Parathyroid adenoma (tissue), 2 donors: ENCODE results near the gene PDE6C.

Experiments
- H2AFZ ChIP-seq: fragments of 300-600 bp; sonication (generic); one replicate; pipeline ENCODE4 v1.7.0; 2017; ENCODE audit warnings: antibody characterized with exemption, mild to moderate bottlenecking
- H3K27ac ChIP-seq: fragments of 300-600 bp; sonication (generic); one replicate; pipeline ENCODE4 v1.7.0; 2017
- H3K27me3 ChIP-seq: fragments of 300-600 bp; sonication (generic); one replicate; pipeline ENCODE4 v1.7.0; 2017; ENCODE audit warnings: low read length; ENCODE audit not compliant: control insufficient read depth, insufficient read depth
- H3K36me3 ChIP-seq: fragments of 300-600 bp; sonication (generic); one replicate; pipeline ENCODE4 v1.7.0; 2017; ENCODE audit warnings: low read length; ENCODE audit not compliant: control insufficient read depth, insufficient read depth
- H3K4me1 ChIP-seq: fragments of 300-600 bp; sonication (generic); one replicate; pipeline ENCODE4 v1.7.0; 2017; ENCODE audit warnings: control low read depth
- H3K4me2 ChIP-seq: fragments of 300-600 bp; sonication (generic); one replicate; pipeline ENCODE4 v1.7.0; 2017; ENCODE audit warnings: low read length
- H3K4me3 ChIP-seq: fragments of 300-600 bp; sonication (generic); one replicate; pipeline ENCODE4 v1.7.0; 2017; ENCODE audit warnings: low read depth, low read length
- H3K79me2 ChIP-seq: fragments of 300-600 bp; sonication (generic); one replicate; pipeline ENCODE4 v1.7.0; 2017; ENCODE audit warnings: control low read depth
- H3K9ac ChIP-seq: fragments of 300-600 bp; sonication (generic); one replicate; pipeline ENCODE4 v1.7.0; 2017; ENCODE audit warnings: mild to moderate bottlenecking
- H3K9me3 ChIP-seq: fragments of 300-600 bp; sonication (generic); one replicate; pipeline ENCODE4 v1.7.0; 2017; ENCODE audit warnings: low read length; ENCODE audit not compliant: control insufficient read depth
- TF ChIP-seq, protein P1 (sequence below): fragments of 300-600 bp; sonication (generic); IDR thresholded peaks from one replicate; pipeline ENCODE4 v1.7.0; 2017; ENCODE audit warnings: antibody characterized with exemption, mild to moderate bottlenecking
- donor health status: primary hyperparathyroidism.

Gene PDE6C

DNA sequence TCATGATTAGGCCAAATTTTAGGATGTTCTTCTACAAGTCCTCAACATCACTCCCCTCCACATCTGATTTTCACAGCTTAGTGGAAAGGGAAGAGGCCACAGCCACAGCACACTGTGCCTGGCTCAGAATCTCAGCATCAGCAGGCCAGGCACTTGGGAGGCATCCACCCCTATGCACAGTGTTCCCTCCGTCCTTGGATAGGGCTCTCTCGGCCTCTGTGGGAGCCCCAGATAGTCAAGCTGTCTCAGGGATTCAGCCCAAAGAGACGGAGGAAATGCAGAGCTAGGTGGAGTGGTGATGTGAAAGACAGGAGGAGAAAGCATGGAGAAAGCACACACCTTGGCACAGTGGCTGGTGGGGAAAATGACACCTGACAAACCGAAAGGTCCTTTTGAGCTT lies 12.6 kb upstream of the PDE6C start:
- TF ChIP-seq, protein P1, sequence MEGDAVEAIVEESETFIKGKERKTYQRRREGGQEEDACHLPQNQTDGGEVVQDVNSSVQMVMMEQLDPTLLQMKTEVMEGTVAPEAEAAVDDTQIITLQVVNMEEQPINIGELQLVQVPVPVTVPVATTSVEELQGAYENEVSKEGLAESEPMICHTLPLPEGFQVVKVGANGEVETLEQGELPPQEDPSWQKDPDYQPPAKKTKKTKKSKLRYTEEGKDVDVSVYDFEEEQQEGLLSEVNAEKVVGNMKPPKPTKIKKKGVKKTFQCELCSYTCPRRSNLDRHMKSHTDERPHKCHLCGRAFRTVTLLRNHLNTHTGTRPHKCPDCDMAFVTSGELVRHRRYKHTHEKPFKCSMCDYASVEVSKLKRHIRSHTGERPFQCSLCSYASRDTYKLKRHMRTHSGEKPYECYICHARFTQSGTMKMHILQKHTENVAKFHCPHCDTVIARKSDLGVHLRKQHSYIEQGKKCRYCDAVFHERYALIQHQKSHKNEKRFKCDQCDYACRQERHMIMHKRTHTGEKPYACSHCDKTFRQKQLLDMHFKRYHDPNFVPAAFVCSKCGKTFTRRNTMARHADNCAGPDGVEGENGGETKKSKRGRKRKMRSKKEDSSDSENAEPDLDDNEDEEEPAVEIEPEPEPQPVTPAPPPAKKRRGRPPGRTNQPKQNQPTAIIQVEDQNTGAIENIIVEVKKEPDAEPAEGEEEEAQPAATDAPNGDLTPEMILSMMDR = no peak
- no peaks in the 10 kb centered on the region for H3K9me3 ChIP-seq
- no peak overlapping the region for H2AFZ ChIP-seq
- no peaks in the 10 kb centered on the region for H3K79me2 ChIP-seq
- no peak overlapping the region for H3K4me3 ChIP-seq
- no peaks in the 10 kb centered on the region for H3K36me3 ChIP-seq
- no peak overlapping the region for H3K27ac ChIP-seq
- H3K4me1 ChIP-seq = no peaks in the 10 kb centered on the region
- H3K4me2 ChIP-seq = no peak overlapping the region
- H3K9ac ChIP-seq = no peak overlapping the region
- H3K27me3 ChIP-seq = no peaks in the 10 kb centered on the region

GRCh38 chr10:93600446-93601145 lies 11.7 kb upstream of the PDE6C start:
- Histone ChIP-seq H3K79me2 (no peaks in the 10 kb centered on the region), H3K4me3 (no peak overlapping the region), H3K27ac (no peak overlapping the region), H3K4me2 (peak overlapping the region; percentile 22), H3K27me3 (no peaks in the 10 kb centered on the region), H2AFZ (no peak overlapping the region), H3K9ac (no peak overlapping the region), H3K36me3 (no peaks in the 10 kb centered on the region), H3K9me3 (no peaks in the 10 kb centered on the region), H3K4me1 (no peaks in the 10 kb centered on the region)
- TF ChIP-seq, protein P1 = no peak

DNA sequence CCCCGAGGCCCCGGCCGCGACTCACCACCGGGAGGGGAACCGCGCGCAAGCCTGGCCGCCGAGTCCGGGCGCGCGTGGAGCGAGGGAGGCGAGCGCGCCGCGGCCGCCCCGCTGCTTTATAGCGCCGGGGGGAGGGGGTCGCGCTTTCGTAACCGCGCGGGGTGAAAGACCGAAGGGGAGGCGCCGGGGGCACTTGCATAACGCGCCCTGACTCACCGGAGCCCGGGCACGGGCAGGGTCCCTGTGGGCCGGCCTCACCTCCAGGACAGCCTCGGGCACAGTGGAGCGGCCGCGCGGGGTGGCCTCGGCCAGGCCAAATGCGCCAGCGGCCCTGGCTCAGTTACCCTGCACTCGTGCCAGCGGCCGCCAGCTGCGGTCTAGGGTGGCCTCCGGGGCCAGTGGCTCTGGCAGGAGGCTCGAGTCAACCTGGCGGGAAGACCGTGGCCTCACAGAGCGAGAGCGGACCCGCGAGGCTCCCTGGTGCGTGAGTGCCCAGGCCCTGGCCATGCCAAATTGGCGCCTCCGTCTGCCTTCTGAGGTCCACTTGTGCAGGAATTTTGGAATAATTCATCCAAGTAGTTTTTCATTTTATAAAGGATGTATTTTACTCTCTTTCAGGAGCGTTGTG lies 11.1 kb upstream of the PDE6C start, which contains the start of gene RBP4:
RBP4 (minus strand) TSS at position 90 of the 628 bp plus-strand sequence. CDS start 207 bp downstream, outside the sequence.
- Histone ChIP-seq H3K9me3 (no peaks in the 10 kb centered on the region), H3K79me2 (no peaks in the 10 kb centered on the region), H3K27me3 (no peaks in the 10 kb centered on the region), H3K4me1 (no peaks in the 10 kb centered on the region), H3K9ac (no peak within 1 kb of the TSS), H3K27ac (no peak within 1 kb of the TSS), H3K4me3 (no peak within 1 kb of the TSS), H3K36me3 (no peaks in the 10 kb centered on the region), H2AFZ (no peak within 1 kb of the TSS), H3K4me2 (peak within 1 kb of the TSS; percentile 38)
- TF ChIP-seq, protein P1 = no peak

- H2AFZ ChIP-seq = no peak overlapping the region
- no peaks in the 10 kb centered on the region for H3K27me3 ChIP-seq
- H3K27ac ChIP-seq = no peak overlapping the region
- no peak overlapping the region for H3K9ac ChIP-seq
- TF ChIP-seq, protein P1 = no peak
- no peaks in the 10 kb centered on the region for H3K79me2 ChIP-seq
- no peaks in the 10 kb centered on the region for H3K36me3 ChIP-seq
- H3K4me2 ChIP-seq = no peak overlapping the region
- H3K4me1 ChIP-seq = no peaks in the 10 kb centered on the region
- H3K4me3 ChIP-seq = no peak overlapping the region
- H3K9me3 ChIP-seq = no peaks in the 10 kb centered on the region
Observed at GRCh38 chr10:93601774-93602162, 10.6 kb upstream of the PDE6C start.
